Medulla oblongata (tissue), 1 donor: ENCODE measurements around the gene MIR17HG.

Source experiments
- DNase-seq: peaks from one replicate; pipeline ENCODE4 v3.0.0-alpha.2; 2015; ENCODE audit errors: extremely low spot score

Gene MIR17HG

GRCh38 chr13:91368676-91369440, 21.4 kb downstream of the MIR17HG start:
- no peak for DNase-seq

- DNase-seq: no peak
Observed at GRCh38 chr13:91369441-91369831, 21.9 kb downstream of the MIR17HG start.

GRCh38 chr13:91370501-91370900, 23.0 kb downstream of the MIR17HG start:
- DNase-seq: no peak

GRCh38 chr13:91372911-91373310, 25.4 kb downstream of the MIR17HG start:
- no peak for DNase-seq

- no peak for DNase-seq
Observed at GRCh38 chr13:91375116-91375729, 27.7 kb downstream of the MIR17HG start.

GRCh38 chr13:91381371-91381770, 33.9 kb downstream of the MIR17HG start:
- peak; percentile 58 for DNase-seq

- DNase-seq: no peak
Observed at GRCh38 chr13:91383836-91384235, 36.3 kb downstream of the MIR17HG start.

GRCh38 chr13:91384896-91385295, 37.4 kb downstream of the MIR17HG start:
- no peak for DNase-seq

- DNase-seq: no peak
Observed at GRCh38 chr13:91389186-91389585, 41.7 kb downstream of the MIR17HG start.

GRCh38 chr13:91397595-91397994, 50.1 kb downstream of the MIR17HG start:
- DNase-seq: no peak

GRCh38 chr13:91398413-91399188, 51.1 kb downstream of the MIR17HG start, which contains the start of gene GPC5:
TSS of gene GPC5 (plus strand) at chr13:91398621.
- peak; percentile 82 for DNase-seq

- peak; percentile 25 for DNase-seq
Observed at GRCh38 chr13:91399189-91400062, 51.9 kb downstream of the MIR17HG start.

GRCh38 chr13:91400063-91400399, 52.5 kb downstream of the MIR17HG start:
- peak; percentile 21 for DNase-seq

GRCh38 chr13:91400671-91401070, 53.2 kb downstream of the MIR17HG start:
- peak; percentile 11 for DNase-seq

GRCh38 chr13:91401920-91402319, 54.4 kb downstream of the MIR17HG start:
- no peak for DNase-seq
